Smooth muscle cell of the brain vasculature (primary cell): Measurements from ENCODE around the gene SGK1.

ENCODE experiments used
- DNase-seq: peaks from one replicate; pipeline ENCODE4 v3.0.0-alpha.2; 2012; ENCODE audit warnings: low read depth, low spot score

The SGK1 gene

DNA sequence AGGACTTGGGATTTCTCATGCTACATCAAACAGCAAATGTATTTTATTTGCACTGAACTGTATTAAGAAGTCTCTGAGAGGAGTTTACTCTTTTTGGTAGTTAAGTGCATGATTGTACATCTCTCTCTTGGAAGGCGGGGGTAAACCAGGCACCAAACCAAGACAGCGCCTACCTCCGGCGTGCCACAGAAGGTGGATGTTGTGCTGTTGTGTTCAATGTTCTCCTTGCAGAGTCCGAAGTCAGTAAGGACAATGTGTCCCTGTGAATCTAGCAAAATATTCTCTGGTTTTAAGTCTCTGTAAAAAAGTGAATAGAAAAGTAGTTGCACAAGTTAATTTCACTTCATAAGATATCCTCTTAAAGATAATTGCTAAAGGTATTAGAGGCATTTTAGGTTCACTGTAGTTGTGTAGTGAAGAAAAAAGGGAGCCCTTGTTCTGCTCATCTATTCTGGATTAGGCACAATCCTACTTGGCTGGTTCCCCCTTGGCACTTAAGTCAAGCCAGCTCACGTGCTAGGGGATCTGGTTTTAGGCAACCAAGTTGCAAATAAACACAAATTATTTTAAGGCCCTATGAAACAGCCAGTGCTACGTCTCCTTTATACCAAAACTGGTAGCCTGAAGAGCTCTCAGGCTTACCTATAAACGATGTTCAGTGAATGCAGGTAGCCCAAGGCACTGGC lies 145.7 kb downstream of the SGK1 start:
- no peak for DNase-seq

DNA sequence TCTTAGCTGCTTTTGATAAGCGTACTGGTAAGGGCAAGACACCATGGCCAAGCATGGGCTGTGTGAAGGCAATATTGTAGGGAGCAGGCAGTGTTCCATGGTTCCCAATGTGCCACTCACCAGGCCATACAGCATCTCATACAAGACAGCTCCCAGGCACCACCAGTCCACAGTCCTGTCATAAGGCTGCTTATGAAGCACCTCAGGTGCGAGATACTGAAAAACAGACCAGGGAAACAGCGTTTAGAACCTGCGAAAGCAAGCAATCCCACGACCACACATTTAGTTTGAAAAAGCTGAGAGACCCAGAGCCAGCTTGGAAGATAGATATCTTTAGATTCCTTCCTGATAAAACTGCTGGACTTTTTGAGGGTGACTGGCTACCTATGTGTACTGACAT lies 146.4 kb downstream of the SGK1 start:
- DNase-seq = no peak

DNA sequence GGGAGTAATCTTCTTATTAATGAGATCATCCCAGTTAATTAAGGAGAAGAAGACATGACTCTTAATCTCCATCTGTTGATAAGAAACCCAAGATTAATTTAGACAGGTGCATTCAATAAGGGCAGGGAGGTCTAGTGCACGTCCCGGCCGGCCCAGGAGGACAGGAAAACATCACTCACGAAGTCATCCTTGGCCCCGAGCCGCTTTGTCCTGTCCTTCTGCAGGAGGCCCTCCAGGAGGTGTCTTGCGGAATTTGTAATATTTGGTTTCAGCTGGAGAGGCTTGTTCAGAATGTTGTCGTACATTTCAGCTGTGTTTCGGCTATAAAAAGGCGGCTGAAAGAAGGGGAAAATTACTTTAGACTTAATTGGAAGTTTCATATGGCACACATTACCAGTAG lies 147.1 kb downstream of the SGK1 start:
- no peak for DNase-seq

DNA sequence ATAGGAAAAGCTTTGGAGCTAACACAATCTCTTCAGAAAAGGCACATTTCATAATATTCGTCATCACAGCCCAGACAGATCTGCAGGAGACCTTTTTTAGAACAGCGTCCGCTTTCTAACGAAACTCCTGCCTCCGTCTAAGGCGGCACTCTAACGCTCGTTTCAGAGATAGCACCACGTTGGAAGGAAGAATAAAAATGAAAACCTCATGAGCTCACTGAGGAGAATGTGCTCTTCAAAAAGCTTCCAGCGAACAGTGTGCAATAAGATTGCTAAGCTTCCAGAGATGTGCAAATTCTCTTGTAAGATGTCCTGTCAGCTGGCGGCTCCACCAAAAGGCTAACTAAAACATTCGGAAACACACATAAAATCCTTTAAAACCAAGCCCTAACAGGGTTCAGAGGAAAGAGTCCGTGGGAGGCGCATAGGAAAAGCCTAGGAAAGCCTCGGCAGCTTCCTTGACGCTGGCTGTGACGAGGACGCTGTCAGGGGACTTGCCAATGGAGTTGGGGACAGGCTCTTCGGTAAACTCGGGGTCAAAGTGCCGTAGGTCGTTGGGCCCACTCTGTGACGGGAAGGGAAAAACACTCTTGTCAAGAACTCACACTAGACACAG lies 147.9 kb downstream of the SGK1 start:
- no peak for DNase-seq

DNA sequence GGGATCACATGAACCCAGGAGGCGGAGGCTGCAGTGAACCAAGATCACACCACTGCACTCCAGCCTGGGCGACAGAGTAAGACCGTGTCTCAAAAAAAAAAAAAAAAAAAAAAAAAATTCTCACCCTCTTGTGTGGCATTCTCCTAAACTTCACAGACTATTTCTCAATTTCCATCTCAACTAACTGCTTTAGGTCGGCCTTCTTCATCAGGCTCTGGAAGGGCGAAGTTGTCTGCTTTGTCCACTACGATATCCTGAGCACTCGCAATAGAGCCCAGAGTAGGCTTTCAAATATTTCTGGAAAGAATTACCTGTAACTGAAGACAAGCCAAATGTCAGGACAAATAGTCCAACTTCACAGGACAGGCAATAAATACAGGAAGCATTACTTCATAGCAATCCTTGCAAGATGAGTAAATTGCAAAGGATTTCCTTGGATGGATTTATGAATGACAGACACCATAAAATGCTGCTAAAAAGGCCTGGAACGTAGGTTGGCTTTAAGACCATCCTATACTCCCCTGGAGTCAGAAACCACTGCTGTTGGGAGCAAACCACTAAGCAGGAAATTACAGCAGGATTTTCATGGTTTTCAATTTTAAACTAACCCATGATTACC lies 149.2 kb downstream of the SGK1 start:
- DNase-seq = no peak

DNA sequence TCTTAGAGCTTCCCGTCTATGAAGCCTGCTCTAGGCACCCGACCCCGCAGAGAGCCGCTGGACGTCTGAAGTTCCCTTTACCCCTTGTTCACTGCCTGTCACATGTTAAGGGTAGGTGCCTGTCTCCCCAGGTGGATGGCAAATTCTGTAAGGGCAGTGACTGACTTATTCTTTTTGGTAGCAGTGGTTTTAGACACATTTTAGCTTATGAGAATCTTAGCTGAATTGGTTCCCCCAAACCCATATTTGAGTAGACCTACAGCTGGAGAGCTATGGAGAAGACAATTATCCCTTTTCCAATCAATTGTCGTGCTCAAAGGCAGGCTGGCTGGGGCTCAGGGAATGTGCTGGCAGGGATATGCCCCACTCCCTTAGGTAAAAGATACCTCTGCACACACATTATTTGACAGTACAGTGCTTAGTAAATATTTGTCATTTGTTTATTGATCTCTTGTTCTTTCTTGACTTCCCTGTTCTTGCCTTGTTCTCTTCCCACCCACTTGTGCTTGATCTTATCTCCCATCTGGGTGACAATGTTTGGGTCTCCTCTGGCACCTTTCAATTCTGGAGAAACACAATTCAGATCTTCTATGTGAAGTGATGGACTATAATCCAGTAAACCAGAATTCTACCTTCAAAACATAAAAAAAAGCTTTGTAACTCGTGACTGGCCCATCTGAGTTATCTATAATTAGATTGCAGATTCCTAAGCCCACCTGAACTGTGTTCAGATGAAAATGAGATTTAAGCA lies 151.2 kb downstream of the SGK1 start:
- no peak for DNase-seq

DNA sequence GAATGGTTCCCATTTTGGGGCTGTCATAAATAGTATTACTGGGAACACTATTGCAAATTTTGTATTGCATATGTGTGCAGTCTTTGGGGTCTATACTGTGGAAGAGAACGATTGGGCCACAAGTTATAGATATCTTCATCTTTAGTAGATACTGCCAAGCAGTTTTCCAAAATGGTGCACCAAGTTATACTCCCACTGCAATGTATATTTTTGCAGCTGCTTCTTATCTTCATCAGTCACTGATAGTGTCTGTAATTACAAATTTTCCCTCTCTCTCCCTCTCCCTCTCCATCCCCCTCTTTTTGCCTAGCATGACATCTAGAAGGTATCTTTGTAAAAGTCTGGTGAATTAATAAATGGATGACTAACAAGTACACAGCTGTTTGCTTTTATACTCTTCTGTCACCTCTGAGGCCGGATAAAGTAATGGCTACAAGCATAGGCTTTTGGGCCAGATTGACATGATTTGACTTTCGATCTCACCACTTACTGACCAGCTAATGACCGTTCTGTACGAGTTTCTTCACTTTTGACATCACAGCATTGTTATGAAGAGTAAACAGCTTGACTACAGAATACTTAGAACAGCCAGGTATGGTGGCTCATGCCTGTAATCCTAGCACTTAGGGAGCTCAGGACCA lies 152.2 kb downstream of the SGK1 start:
- no peak for DNase-seq

DNA sequence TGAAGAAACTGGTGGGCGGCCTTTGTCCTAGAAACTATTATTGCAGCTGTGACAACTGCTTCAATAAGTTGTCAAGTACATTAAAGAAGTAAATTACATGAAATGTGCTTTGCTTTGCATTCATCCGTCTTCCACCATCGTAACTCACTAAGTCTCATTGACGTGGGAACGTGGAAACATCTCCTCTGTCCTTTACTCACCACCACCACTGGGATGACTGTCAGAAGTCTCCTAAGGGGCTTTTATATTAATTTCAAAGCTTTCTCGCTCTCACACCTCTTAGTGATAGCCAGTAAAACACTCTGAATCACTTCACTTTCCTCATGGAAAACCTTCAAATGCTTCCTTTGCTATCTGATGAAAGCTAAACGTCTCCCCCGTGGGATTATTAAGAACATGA lies 153.6 kb downstream of the SGK1 start:
- DNase-seq = no peak

DNA sequence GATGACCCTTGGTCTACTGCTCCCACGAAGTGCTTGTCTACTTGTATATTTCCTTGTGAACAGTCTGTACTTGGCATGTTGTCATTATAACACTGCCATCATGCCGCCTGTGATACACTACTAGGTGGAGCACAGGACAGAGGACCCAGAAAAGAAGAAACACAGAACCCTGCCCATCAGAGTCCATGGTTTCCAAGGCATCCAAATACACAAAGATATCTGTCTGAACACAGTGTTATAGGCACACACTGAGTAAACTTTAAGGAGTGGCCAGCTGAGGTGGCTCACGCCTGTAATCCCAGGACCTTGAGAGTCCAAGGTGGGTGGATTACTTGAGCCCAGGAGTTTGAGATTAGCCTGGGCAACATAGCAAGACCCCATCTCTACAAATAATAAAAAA lies 155.0 kb downstream of the SGK1 start:
- DNase-seq = no peak

DNA sequence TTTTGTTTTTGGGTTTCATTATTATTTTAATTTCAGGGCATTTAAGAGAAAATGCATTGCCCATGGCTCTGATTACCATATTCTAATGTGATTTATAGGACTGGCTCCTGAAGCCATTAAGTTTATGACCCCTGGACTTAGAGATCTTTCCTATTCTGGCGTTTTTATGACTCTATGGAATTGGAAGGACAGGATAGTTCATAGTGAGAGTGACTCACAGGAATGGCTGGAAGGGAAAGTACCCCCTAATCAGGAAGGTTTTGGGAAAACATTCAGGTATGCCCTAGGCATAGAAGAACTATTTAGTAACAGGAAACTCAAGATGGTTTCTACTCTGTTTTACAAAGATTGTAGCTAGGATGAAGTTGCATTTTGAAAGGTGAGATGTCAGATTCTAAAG lies 156.9 kb downstream of the SGK1 start:
- DNase-seq = no peak

DNA sequence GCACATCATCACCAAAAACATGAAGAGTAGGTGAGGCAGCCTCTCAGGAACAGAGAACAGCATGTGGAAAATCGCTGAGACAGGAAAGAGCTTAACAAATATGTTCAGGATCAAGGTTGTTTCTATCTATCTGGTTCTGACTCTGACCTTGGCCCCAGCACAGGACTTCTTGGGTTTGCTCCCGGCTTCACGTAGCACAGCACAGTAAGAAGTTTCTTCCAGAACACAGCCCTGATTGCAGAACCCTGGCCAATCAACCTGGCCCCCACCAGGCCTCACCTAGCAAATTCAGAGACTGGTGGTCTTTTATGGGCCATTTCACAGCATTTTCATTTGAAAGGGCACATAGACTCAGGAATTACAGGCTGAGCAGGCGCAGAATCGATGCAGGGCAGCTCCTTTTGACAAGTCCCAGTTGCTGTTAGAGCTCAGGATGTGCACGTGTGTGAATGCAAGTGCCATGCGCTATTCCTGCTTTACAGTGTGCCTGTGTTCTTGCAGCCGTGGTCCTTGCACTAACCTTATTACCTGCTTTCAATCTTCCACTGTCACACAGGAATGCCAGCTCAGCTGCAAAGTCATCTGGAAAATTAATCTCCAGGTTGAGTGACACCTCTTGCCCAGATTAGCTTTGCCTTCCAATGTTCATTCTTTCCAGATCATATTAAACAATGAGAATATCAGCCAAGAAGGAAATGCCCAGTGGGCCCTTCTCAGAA lies 165.0 kb downstream of the SGK1 start:
- no peak for DNase-seq

DNA sequence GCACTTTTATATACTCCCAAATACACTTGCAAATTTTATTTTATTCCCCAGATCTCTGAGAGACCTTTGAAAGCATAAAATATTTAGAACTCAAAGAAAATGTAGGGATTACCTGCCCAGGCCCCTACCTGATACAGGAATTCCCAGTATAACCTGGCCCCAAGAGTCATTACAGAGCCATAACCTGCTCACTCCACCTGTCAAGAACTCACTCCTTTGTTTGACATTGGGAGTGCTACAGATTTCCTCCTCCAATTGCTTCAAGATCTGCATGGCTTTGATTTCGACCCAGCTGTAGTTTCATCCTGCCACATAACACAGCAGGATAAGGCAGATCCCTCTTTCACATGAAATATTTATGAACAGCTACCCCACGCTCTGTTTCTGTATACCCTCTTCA lies 169.3 kb downstream of the SGK1 start:
- DNase-seq = no peak

DNA sequence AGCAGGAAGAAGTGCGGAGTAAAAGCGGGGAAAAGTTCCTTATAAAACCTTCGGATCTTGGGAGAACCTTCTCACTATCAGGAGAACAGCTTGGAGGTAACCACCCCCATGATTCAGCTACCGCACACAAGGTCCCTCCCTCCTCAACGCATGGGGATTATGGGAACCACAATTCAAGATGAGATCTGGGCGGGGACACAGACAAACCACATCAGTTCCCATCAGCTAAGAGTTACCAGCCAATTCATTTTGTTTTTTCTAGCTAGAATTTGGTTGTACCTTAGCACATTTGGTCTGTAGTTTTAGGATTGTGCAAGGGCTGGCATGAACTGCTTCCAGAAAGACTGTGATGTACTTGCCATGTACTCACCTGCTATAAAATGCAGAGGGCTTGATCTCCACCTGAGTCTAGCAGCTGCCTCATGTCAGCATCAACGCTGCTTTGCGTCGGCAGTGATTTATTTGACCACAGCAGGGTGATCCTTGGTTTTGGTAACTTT lies 170.8 kb downstream of the SGK1 start:
- DNase-seq = no peak

DNA sequence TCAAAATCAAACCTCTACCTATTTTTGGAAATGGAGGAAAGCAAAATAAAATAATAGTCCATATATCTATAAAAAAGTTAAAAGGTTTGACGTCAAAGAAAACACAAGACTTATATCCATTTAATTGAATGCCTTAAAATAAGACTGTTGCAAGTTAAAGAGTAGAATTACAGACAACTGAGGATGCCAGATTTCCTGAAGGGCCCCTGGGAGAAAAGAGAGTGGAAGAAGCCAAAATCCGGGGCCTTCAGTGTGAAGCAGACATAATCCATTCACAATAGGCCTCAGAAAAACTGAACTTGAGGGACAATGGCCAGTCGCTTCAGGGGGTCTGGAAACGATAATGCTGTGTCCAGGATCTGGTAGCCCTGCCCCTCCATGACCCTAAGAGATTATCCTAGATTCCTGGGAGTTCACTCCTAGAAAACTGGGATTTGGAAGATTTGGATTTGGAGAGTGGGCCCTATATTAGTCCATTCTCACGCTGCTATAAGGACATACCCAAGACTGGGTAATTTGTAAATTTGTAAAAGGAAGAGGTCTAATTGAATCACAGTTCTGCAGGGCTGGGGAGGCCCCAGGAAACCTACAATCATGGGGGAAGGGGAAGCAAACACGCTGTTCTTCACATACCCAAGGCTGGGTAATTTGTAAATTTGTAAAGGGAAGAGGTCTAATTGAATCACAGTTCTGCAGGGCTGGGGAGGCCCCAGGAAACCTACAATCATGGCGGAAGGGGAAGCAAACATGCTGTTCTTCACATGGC lies 171.5 kb downstream of the SGK1 start:
- no peak for DNase-seq

DNA sequence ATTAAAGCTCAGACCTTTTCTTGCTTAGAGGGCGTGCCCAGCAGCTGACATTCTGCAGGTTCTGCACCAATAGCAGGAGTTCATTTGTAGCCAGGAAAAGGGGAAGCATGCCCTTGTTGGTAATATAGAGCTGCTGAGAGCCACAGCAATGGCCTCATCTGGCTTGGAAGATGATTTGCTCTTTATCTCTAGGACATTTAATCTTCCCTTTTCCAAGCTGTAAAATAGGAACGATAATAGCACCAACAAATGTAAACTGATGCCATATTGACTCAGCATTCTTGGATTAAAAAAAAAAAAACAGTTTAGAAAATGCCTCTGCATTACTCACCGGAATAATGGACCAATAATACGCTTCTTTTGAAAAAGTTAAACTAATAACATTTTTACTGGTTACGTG lies 172.1 kb downstream of the SGK1 start:
- DNase-seq = no peak

DNA sequence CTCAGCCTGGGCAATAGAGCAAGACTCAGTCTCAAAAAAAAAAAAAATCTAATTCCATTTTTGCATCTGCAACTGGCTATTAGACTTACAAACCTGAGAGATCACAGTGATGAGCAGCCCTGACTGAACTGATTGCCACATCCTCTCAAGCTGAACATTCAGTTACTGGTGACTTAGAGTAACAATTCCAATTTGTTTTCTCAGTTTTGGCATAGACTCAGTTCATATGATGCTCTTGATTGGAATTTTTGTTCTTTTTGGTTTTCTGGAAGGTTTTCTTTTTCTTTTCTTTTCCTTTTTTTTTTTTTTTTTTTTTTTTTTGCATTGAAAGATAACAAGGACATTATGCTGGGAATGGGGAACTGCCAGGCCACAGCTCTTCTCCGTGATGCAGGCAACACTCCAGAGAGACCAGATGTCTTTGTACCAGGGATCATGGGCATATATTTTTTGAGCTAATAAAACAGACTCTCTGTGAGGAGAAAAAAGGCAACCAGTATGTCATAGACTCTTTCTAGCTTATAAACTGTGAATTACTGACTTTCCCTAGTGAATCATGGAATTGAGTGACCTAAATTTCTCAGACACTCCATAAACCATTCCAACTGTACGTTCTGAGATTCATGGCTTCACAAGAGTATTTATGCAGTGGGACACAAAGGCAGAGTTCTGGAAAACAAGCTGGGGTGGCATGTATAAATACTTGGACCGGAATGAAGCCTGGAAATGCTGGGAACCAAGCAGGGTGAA lies 179.5 kb downstream of the SGK1 start:
- no peak for DNase-seq

DNA sequence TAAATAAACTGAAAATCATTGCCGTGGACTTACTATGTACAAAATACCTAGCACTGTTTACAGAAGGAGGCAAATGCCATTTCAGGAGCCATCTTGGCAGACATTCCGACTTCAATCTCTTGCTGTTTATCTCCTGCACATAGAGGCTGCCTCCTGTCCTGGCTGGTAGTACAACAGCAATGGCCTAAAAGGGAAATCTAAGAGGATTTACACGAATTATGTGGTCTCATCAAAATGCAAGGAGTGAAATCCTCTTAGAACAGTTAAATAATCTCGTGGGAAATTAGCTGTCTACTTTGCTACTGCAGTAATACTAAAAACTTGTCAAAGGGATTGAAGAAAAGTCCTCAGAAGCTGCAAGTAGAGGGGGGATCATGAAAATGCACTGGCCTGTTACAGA lies 183.3 kb downstream of the SGK1 start:
- DNase-seq = no peak

DNA sequence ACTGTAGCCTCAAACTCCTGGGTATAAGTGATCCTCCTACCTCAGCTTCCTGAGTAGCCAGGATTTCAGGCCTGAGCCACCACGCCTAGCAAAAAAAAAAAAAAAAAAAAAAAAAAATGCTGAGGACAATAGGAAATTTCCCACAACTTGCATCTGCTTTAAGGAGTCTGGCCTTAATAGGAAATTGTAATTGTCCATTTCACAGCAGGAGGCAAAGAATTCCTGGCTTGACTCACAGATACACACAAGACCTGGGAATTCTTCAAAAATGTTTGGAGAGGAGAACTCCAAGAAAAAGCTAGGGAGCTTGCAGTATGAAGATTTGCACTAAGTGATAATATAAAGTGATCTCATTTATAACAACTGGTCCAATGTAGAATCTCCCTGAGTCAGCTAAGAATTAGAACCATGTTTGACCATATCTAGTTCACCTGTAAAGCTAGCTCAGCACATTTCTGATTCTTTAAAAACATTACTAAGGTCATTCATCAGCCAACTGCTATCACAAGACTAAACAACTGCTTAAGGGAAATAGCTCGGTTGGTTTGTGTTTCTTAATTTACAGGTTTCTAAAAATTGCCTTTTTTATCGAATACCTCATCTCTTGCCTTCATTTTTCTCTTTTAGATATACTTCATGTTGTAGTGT lies 185.3 kb downstream of the SGK1 start:
- DNase-seq = no peak

DNA sequence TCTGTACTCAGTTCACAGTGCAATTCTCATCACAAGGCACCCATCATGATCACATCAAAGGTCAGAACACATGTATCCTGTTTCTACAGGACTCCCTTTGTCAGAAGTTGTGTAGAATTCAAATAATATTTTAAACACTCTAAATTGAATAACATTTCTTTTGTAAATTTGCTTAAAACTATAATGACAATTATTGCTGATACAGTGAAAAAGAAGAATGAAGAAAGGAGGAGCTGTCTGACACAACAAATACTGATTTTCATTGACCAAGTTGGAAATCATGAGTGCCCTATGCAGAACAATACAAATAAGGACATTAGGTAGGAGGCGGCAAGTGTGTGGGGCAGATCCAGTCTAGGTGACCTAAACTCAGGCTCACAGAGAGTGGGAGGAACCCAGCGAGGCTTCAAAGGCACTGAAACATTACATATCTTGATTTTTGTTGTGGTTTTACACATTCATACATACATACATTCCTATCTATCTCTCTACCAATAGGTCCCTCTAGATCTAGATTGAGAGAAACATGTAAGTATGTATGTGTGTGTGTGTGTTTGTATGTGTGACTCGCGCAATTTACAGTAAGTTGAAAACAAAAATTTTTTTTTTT lies 186.3 kb downstream of the SGK1 start:
- no peak for DNase-seq
